ENCODE measurements around the gene SLC2A2.
"Not testable (repeated sequence)": the region's sequence is repeated elsewhere in the genome, so short reads cannot be mapped to it uniquely, and the experiment has no call there.

SLC2A2 gene

DNA sequence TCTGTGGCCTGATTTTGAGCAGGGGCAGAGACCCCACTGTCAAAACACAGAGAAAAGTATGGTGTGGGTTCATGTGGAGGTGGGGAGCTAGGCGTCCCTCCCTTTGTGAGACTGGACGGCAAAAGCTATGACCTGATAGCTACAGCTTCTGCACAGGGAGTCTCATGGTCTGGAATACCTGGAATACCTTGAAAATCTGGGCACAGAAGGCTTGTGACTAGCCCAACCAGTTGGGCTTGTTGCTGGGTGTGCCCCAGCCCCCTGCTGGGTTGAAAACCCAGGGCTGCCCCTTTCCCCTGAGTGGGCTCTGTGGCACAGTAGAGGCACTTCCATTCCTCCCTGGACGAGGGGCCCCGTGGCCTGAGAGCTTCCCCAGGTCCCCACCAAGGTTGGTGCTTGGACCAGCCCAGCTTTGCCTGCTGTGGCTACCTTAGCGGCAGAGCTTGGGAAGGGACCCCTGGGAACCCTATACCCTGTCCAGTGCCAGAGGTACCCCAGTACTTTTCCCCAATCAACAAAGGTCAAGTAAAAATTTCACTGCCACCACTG, 37.3 kb downstream of the SLC2A2 start:
- no peak overlapping the region for H3K4me3 ChIP-seq (ENCODE audit: insufficient read depth, low read depth, low read length)
- H3K27ac ChIP-seq (ENCODE audit: insufficient read depth, low read depth, low read length, poor library complexity, severe bottlenecking) = no peak overlapping the region
- no peaks in the 10 kb centered on the region for H3K9me3 ChIP-seq (ENCODE audit: control insufficient read depth, low read length)
- H3K36me3 ChIP-seq (ENCODE audit: control insufficient read depth, insufficient read depth, low read length) = no peaks in the 10 kb centered on the region
- H3K4me1 ChIP-seq (ENCODE audit: control insufficient read depth, insufficient read depth, low read length) = no peaks in the 10 kb centered on the region
- no peaks in the 10 kb centered on the region for H3K27me3 ChIP-seq (ENCODE audit: control insufficient read depth, insufficient read depth, low read length, poor library complexity, severe bottlenecking)
- WGBS, 2 experiments = 93 to 94% methylated on average over 5 of the region's 5 CpGs

DNA sequence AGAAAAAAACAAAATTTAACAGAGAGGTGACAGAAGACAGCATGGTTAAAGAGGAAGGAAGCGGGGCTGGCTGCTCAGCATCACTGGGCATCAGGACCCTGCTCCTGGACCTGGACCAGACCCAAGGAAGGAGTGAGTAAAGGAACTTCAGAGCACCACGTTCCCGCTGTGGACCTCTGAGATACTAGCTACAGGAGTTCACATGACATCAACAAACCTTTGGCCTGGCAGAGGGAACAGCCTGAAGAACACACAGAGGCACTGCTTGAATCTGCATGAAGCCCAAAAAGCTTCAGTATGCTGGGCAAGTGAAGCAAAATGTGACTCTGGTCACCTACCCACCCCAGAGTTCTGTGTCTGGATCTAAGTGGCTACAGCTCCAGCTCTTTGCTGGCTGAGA, 38.1 kb downstream of the SLC2A2 start:
- Histone ChIP-seq H3K9me3 (ENCODE audit: control insufficient read depth, low read length) (no peaks in the 10 kb centered on the region), H3K27me3 (ENCODE audit: control insufficient read depth, insufficient read depth, low read length, poor library complexity, severe bottlenecking) (no peaks in the 10 kb centered on the region), H3K27ac (ENCODE audit: insufficient read depth, low read depth, low read length, poor library complexity, severe bottlenecking) (no peak overlapping the region), H3K4me3 (ENCODE audit: insufficient read depth, low read depth, low read length) (no peak overlapping the region), H3K4me1 (ENCODE audit: control insufficient read depth, insufficient read depth, low read length) (no peaks in the 10 kb centered on the region), H3K36me3 (ENCODE audit: control insufficient read depth, insufficient read depth, low read length) (no peaks in the 10 kb centered on the region)
- 89 to 93% methylated on average over 3 of the region's 3 CpGs for WGBS, 2 experiments

DNA sequence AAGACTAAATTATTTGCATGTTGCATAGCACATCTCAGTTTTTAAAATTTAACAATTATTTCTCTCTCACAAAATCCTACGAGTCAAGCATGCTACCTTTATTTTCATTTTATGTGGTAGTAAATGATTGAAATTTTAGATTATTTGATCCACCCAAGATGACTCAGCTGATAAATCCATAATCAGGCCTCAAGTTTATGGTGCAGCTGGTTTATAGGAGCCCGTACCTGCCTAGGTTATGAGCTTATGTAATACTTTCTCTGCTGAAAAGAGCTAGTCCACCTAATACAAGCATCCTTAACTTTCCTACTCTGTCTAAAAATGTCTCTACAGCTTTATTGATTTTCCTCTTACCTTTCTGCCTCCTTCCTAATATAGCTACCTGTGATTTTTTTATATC, 41.2 kb downstream of the SLC2A2 start:
- WGBS, 2 experiments = 88 to 100% methylated on average over 1 of the region's 2 CpGs
- Histone ChIP-seq H3K4me1 (ENCODE audit: control insufficient read depth, insufficient read depth, low read length) (no peaks in the 10 kb centered on the region), H3K36me3 (ENCODE audit: control insufficient read depth, insufficient read depth, low read length) (no peaks in the 10 kb centered on the region), H3K27me3 (ENCODE audit: control insufficient read depth, insufficient read depth, low read length, poor library complexity, severe bottlenecking) (no peaks in the 10 kb centered on the region), H3K9me3 (ENCODE audit: control insufficient read depth, low read length) (no peaks in the 10 kb centered on the region), H3K4me3 (ENCODE audit: insufficient read depth, low read depth, low read length) (no peak overlapping the region), H3K27ac (ENCODE audit: insufficient read depth, low read depth, low read length, poor library complexity, severe bottlenecking) (no peak overlapping the region)

DNA sequence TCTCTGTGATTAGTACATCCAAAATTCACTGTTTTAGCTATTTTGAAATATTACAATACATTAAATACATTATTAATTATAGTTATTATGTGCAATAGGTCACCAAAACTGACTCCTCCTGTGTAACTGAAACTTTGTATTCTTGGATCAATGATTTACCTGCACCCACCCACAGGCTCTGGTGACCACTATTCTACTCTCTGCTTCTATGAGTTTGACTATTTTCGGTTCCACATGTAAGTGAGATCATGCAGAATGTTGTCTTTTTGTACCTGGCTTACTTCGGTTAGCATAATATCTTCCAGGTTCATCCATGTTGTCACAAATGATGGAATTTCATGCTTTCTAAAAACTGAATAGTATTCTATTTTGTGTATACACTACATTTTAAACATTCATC, 43.8 kb downstream of the SLC2A2 start:
- Histone ChIP-seq H3K4me1 (ENCODE audit: control insufficient read depth, insufficient read depth, low read length) (no peaks in the 10 kb centered on the region), H3K27me3 (ENCODE audit: control insufficient read depth, insufficient read depth, low read length, poor library complexity, severe bottlenecking) (no peaks in the 10 kb centered on the region), H3K36me3 (ENCODE audit: control insufficient read depth, insufficient read depth, low read length) (no peaks in the 10 kb centered on the region), H3K4me3 (ENCODE audit: insufficient read depth, low read depth, low read length) (no peak overlapping the region), H3K27ac (ENCODE audit: insufficient read depth, low read depth, low read length, poor library complexity, severe bottlenecking) (no peak overlapping the region), H3K9me3 (ENCODE audit: control insufficient read depth, low read length) (no peaks in the 10 kb centered on the region)
- 78 to 92% methylated on average over 2 of the region's 2 CpGs for WGBS, 2 experiments

DNA sequence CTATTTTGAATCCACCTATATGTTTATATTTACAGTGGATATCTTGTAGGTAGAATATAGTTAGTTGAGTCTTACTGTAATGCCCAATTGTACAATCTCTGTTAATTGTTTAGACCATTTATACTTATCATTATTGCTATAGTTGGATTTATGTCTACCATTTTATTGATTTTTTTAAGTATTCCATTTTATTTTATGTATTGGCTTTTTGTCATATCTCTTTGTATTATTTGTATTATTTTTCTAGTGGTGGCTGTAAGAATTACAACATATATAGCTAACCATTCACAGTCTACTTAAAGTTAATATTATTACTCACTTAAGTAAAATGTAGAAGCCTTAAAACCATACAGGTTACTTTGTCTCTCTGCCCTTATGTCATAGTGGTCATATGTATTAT, 46.1 kb downstream of the SLC2A2 start:
- Histone ChIP-seq H3K4me1 (ENCODE audit: control insufficient read depth, insufficient read depth, low read length) (no peaks in the 10 kb centered on the region), H3K36me3 (ENCODE audit: control insufficient read depth, insufficient read depth, low read length) (no peaks in the 10 kb centered on the region), H3K4me3 (ENCODE audit: insufficient read depth, low read depth, low read length) (no peak overlapping the region), H3K27me3 (ENCODE audit: control insufficient read depth, insufficient read depth, low read length, poor library complexity, severe bottlenecking) (no peaks in the 10 kb centered on the region), H3K9me3 (ENCODE audit: control insufficient read depth, low read length) (no peaks in the 10 kb centered on the region), H3K27ac (ENCODE audit: insufficient read depth, low read depth, low read length, poor library complexity, severe bottlenecking) (no peak overlapping the region)

DNA sequence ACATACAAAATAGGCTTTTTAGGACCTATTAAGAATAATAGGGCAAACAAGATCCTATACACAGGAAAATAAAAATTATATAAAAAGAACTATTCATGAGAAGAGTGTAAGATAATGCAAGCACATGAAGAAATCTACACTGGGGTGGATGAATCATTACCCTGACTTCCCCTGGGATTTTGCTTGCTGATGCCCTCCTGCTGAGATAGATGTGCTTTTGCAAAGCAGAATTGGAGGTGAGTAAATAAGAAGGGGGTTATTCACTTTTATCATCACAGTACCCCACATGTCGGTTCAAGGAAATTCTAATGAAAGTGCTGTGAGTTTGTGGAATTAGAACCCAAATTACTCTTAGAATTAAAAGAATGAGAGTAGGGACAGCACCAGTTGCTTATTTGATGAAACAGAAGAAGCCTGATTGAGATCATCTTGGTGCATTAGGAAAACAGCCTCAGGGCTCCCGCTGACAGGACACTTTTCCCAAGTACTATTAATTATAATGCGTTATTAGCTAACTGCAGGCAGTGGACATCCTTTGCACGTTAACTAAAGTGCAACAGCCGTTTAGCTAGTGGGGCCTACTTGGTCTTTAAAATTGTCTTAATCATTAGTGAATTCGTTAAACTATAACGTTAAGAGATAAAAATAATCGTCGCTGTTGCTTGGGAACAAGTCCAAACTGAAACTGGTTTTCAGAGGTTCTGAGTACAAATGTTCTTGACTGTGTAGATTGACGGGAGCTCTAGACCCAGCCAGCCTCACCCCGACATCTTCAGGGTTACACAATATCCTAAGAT, 48.4 kb downstream of the SLC2A2 start:
- Histone ChIP-seq H3K27me3 (ENCODE audit: control insufficient read depth, insufficient read depth, low read length, poor library complexity, severe bottlenecking) (no peaks in the 10 kb centered on the region), H3K9me3 (ENCODE audit: control insufficient read depth, low read length) (no peaks in the 10 kb centered on the region), H3K4me1 (ENCODE audit: control insufficient read depth, insufficient read depth, low read length) (no peaks in the 10 kb centered on the region), H3K4me3 (ENCODE audit: insufficient read depth, low read depth, low read length) (no peak overlapping the region), H3K36me3 (ENCODE audit: control insufficient read depth, insufficient read depth, low read length) (no peaks in the 10 kb centered on the region), H3K27ac (ENCODE audit: insufficient read depth, low read depth, low read length, poor library complexity, severe bottlenecking) (no peak overlapping the region)
- 88 to 91% methylated on average over 11 of the region's 11 CpGs for WGBS, 2 experiments

DNA sequence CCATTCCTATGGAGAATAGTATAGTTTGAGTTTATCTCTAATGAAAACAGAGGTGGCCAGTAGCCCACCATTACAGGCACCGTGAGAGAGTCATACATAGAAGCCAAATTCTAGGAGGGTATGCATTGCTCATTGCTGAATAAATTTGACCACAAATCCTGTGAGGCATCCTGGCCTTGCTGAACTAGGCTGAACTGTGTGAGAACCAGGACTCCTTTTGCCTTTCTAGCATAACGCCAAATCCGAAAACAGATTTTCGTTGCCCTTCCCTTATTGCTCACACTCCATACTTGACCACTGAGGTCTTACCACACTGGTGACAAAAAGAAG, 50.4 kb downstream of the SLC2A2 start:
- no peaks in the 10 kb centered on the region for H3K4me1 ChIP-seq (ENCODE audit: control insufficient read depth, insufficient read depth, low read length)
- 95 to 98% methylated on average over 4 of the region's 4 CpGs for WGBS, 2 experiments
- no peak overlapping the region for H3K4me3 ChIP-seq (ENCODE audit: insufficient read depth, low read depth, low read length)
- H3K27ac ChIP-seq (ENCODE audit: insufficient read depth, low read depth, low read length, poor library complexity, severe bottlenecking) = no peak overlapping the region
- H3K27me3 ChIP-seq (ENCODE audit: control insufficient read depth, insufficient read depth, low read length, poor library complexity, severe bottlenecking) = no peaks in the 10 kb centered on the region
- H3K9me3 ChIP-seq (ENCODE audit: control insufficient read depth, low read length) = no peaks in the 10 kb centered on the region
- no peaks in the 10 kb centered on the region for H3K36me3 ChIP-seq (ENCODE audit: control insufficient read depth, insufficient read depth, low read length)

DNA sequence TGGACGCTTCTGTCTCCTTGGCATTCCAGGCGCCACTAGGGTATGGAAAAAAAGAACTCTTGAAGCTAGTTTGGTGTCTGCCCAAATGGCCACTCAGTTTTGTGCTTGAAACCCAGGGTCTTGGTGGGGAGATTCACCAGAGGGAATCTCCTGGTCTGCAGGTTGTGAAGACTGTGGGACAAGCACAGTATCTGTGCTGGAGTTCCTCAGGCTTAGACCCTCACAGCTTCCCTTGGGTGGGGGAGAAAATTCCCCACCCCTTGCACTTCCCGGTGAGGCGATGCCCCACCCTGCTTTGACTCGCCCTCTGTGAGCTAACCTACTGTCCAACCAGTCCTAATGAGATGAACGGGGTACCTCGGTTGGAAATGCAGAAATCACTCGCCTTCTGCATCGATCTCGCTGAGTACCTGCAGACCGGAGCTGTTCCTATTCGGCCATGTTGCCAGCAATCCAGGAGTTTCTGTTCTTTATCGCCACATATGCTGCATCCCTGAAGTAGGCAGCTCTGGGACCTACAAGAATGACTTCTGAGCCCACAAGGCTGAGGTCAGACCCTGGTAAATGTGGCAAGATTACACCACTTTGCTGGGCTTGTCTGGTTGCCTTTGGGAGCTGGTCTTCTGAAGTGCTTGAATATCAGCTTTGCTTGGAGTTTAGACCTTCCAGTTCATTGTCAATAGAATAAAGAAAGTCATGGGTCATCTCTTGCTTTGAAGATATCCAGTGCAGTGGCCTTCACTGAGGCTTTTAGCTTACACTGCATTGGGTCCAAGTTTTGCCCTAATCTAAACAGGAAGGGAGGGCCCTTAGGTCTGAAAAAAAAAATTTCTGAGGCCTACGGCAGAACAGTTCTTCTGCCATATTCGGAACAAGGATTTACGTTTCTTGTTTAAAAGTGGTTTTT, 51.0 kb downstream of the SLC2A2 start:
- no peaks in the 10 kb centered on the region for H3K4me1 ChIP-seq (ENCODE audit: control insufficient read depth, insufficient read depth, low read length)
- 93 to 94% methylated on average over 16 of the region's 16 CpGs for WGBS, 2 experiments
- H3K27me3 ChIP-seq (ENCODE audit: control insufficient read depth, insufficient read depth, low read length, poor library complexity, severe bottlenecking) = no peaks in the 10 kb centered on the region
- H3K4me3 ChIP-seq (ENCODE audit: insufficient read depth, low read depth, low read length) = no peak overlapping the region
- no peaks in the 10 kb centered on the region for H3K36me3 ChIP-seq (ENCODE audit: control insufficient read depth, insufficient read depth, low read length)
- H3K27ac ChIP-seq (ENCODE audit: insufficient read depth, low read depth, low read length, poor library complexity, severe bottlenecking) = no peak overlapping the region
- H3K9me3 ChIP-seq (ENCODE audit: control insufficient read depth, low read length) = no peaks in the 10 kb centered on the region

DNA sequence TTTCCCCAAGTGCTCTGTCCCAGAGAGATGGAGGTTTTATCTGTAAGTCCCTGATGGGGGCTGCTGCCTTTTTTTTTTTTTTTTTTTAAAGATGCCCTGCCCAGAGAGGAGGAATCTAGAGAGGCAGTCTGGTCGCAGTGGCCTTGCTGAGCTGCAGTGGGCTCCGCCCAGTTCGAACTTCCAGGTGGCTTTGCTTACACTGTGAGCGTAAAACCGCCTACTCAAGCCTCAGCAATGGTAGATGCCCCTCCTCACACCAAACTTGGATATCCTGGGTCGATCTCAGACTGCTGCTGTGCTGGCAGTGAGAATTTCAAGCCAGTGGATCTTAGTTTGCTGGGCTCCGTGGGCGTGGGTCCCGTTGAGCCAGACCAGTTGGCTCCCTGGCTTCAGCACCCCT, 51.6 kb downstream of the SLC2A2 start:
- no peaks in the 10 kb centered on the region for H3K36me3 ChIP-seq (ENCODE audit: control insufficient read depth, insufficient read depth, low read length)
- no peak overlapping the region for H3K27ac ChIP-seq (ENCODE audit: insufficient read depth, low read depth, low read length, poor library complexity, severe bottlenecking)
- no peaks in the 10 kb centered on the region for H3K27me3 ChIP-seq (ENCODE audit: control insufficient read depth, insufficient read depth, low read length, poor library complexity, severe bottlenecking)
- no peaks in the 10 kb centered on the region for H3K4me1 ChIP-seq (ENCODE audit: control insufficient read depth, insufficient read depth, low read length)
- WGBS, 2 experiments = 87 to 90% methylated on average over 9 of the region's 9 CpGs
- H3K4me3 ChIP-seq (ENCODE audit: insufficient read depth, low read depth, low read length) = no peak overlapping the region
- no peaks in the 10 kb centered on the region for H3K9me3 ChIP-seq (ENCODE audit: control insufficient read depth, low read length)

DNA sequence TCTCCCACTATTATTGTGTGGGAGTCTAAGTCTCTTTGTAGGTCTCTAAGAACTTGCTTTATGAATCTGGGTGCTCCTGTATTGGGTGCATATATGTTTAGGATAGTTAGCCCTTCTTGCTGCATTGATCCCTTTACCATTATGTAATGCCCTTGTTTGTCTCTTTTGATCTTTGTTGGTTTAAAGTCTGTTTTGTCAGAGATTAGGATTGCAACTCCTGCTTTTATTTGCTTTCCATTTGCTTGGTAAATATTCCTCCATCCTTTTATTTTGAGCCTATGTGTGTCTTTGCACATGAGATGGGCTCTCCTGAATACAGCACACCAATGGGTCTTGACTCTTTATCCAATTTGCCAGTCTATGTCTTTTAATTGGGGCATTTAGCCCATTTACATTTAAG, 53.6 kb downstream of the SLC2A2 start:
- H3K36me3 ChIP-seq (ENCODE audit: control insufficient read depth, insufficient read depth, low read length); H3K27me3 ChIP-seq (ENCODE audit: control insufficient read depth, insufficient read depth, low read length, poor library complexity, severe bottlenecking); H3K4me3 ChIP-seq (ENCODE audit: insufficient read depth, low read depth, low read length); H3K27ac ChIP-seq (ENCODE audit: insufficient read depth, low read depth, low read length, poor library complexity, severe bottlenecking); H3K4me1 ChIP-seq (ENCODE audit: control insufficient read depth, insufficient read depth, low read length); H3K9me3 ChIP-seq (ENCODE audit: control insufficient read depth, low read length): not testable (repeated sequence)
